Esophagus muscularis mucosa (tissue), 3 donors: Measurements from ENCODE around the gene S100A1.

Source experiments
- CTCF ChIP-seq, 3 experiments: fragments of 200-600 bp in 2 of 3; fragments of 450-650 bp in 1 of 3; sonication (generic) in 2 of 3; IDR thresholded peaks; one replicate each; pipeline ENCODE4 v1.5.1; 2017 to 2019; ENCODE audit warnings: antibody characterized with exemption in 3 of 3, mild to moderate bottlenecking in 2 of 3, moderate library complexity in 1 of 3
- POLR2A ChIP-seq: fragments of 450-650 bp; IDR thresholded peaks from one replicate; pipeline ENCODE4 v1.6.1; 2017; ENCODE audit warnings: antibody characterized with exemption, moderate library complexity, mild to moderate bottlenecking, low read depth

GRCh38 chr1:153583976-153584375, 44.3 kb upstream of the S100A1 start:
- TF ChIP-seq CTCF (IDR thresholded peaks at IDR 0.05) (no peak), POLR2A (no peak)
